Lower lobe of right lung (tissue), 2 donors: ENCODE data around the gene ROBO1. TPM values are rescaled to one million over a fixed set of nuclear protein-coding genes. Genes with fewer than 3 reads are reported as not detected.
"Not testable (repeated sequence)": the region's sequence is repeated elsewhere in the genome, so short reads cannot be mapped to it uniquely, and the experiment has no call there.

Experiments
- ATAC-seq, 2 donors: fragments of 200-7000 bp; cut with Tn5 transposase; one replicate each; pipeline ENCODE4 v1.9.1; 2020 to 2022; ENCODE audit warnings: mild to moderate bottlenecking in 2 of 2, moderate library complexity in 2 of 2
- DNase-seq: peaks from one replicate; pipeline ENCODE4 v3.0.0-alpha.2; 2020
- H3K27ac ChIP-seq: fragments of 200-600 bp; one replicate; pipeline ENCODE4 v1.8.0; 2022
- H3K27me3 ChIP-seq: fragments of 200-600 bp; one replicate; pipeline ENCODE4 v1.8.0; 2022; ENCODE audit warnings: low read depth
- H3K36me3 ChIP-seq: fragments of 200-600 bp; one replicate; pipeline ENCODE4 v1.8.0; 2022; ENCODE audit warnings: mild to moderate bottlenecking
- H3K4me1 ChIP-seq: fragments of 200-600 bp; one replicate; pipeline ENCODE4 v1.8.0; 2022
- H3K4me3 ChIP-seq: fragments of 200-600 bp; one replicate; pipeline ENCODE4 v1.8.0; 2022; ENCODE audit warnings: mild to moderate bottlenecking
- H3K9me3 ChIP-seq: fragments of 200-600 bp; one replicate; pipeline ENCODE4 v1.8.0; 2022
- CTCF ChIP-seq: fragments of 200-600 bp; IDR thresholded peaks from one replicate; pipeline ENCODE4 v1.8.0; 2022; ENCODE audit warnings: antibody characterized with exemption, mild to moderate bottlenecking
- intact Hi-C: fragments of 100-400 bp; cut with DNase I; formaldehyde crosslinking; loops from one replicate; pipeline ENCODE4 v1.11.0; 2022
- total RNA-seq: library from RNA; stranded (reverse); fragmentation: NEBNext Ultra II Directional; extraction: Animal tissue kit (Norgen Biotek cat#: 25700); gene quantifications from one replicate; pipeline ENCODE4 v1.2.1, GENCODE V29; 2021
- donor health status: DM: no; HTN: yes; CAD: no; lungs with severe emphysema.

Gene ROBO1
- total RNA-seq, 1 donor from 2014 or later = 14.8 TPM

- intact Hi-C loops = no loop called here
- H3K36me3 ChIP-seq = no peaks in the 10 kb centered on the region
- H3K9me3 ChIP-seq = no peaks in the 10 kb centered on the region
- ATAC-seq = no peak
- no peak overlapping the region for H3K4me3 ChIP-seq
- H3K27ac ChIP-seq = no peak overlapping the region
- no peaks in the 10 kb centered on the region for H3K4me1 ChIP-seq
- no peak for TF ChIP-seq CTCF
- no peak for DNase-seq
- no peaks in the 10 kb centered on the region for H3K27me3 ChIP-seq
Observed at GRCh38 chr3:78757731-78758130, 1010.1 kb downstream of the ROBO1 start.

GRCh38 chr3:78754066-78754743 is 1013.6 kb downstream of the ROBO1 start:
- TF ChIP-seq CTCF = no peak

GRCh38 chr3:78751266-78751665 is 1016.5 kb downstream of the ROBO1 start:
- H3K27ac ChIP-seq = no peak overlapping the region
- no peak for TF ChIP-seq CTCF
- no peak for DNase-seq
- no peak for ATAC-seq
- intact Hi-C loops = no loop called here
- no peak overlapping the region for H3K4me3 ChIP-seq
- H3K4me1 ChIP-seq = no peaks in the 10 kb centered on the region
- no peaks in the 10 kb centered on the region for H3K9me3 ChIP-seq
- no peaks in the 10 kb centered on the region for H3K36me3 ChIP-seq
- no peaks in the 10 kb centered on the region for H3K27me3 ChIP-seq

More at GRCh38 chr3:78754066-78754743, 1013.6 kb downstream of the ROBO1 start:
- Histone ChIP-seq H3K27me3 (no peaks in the 10 kb centered on the region), H3K4me3 (no peak overlapping the region), H3K36me3 (no peaks in the 10 kb centered on the region), H3K9me3 (no peaks in the 10 kb centered on the region), H3K4me1 (no peaks in the 10 kb centered on the region), H3K27ac (no peak overlapping the region)
- DNase-seq = no peak
- no peak for ATAC-seq
- intact Hi-C loops = no loop called here

- H3K36me3 ChIP-seq, ATAC-seq, H3K4me3 ChIP-seq, intact Hi-C loops, DNase-seq, H3K4me1 ChIP-seq, H3K27me3 ChIP-seq, H3K27ac ChIP-seq, H3K9me3 ChIP-seq: not testable (repeated sequence)
Observed at GRCh38 chr3:78750291-78750690, 1017.5 kb downstream of the ROBO1 start.

- ATAC-seq (no peak), DNase-seq (no peak)
- Histone ChIP-seq H3K36me3 (no peaks in the 10 kb centered on the region), H3K9me3 (no peaks in the 10 kb centered on the region), H3K27ac (no peak overlapping the region), H3K27me3 (no peaks in the 10 kb centered on the region), H3K4me1 (no peaks in the 10 kb centered on the region), H3K4me3 (no peak overlapping the region)
- intact Hi-C loops = no loop called here
- TF ChIP-seq CTCF = no peak
Observed at GRCh38 chr3:78749056-78749455, 1018.7 kb downstream of the ROBO1 start.

GRCh38 chr3:78745847-78746246 is 1022.0 kb downstream of the ROBO1 start:
- Histone ChIP-seq H3K27me3 (no peaks in the 10 kb centered on the region), H3K36me3 (no peaks in the 10 kb centered on the region), H3K9me3 (no peaks in the 10 kb centered on the region), H3K27ac (no peak overlapping the region), H3K4me1 (no peaks in the 10 kb centered on the region), H3K4me3 (no peak overlapping the region)
- ATAC-seq (no peak), DNase-seq (no peak)
- TF ChIP-seq CTCF = no peak
- intact Hi-C loops = no loop called here
